ENCODE results near the gene GCSH.
A peak's percentile ranks its signal among the peaks of the same experiment; 100 is the strongest.

The GCSH gene

DNA sequence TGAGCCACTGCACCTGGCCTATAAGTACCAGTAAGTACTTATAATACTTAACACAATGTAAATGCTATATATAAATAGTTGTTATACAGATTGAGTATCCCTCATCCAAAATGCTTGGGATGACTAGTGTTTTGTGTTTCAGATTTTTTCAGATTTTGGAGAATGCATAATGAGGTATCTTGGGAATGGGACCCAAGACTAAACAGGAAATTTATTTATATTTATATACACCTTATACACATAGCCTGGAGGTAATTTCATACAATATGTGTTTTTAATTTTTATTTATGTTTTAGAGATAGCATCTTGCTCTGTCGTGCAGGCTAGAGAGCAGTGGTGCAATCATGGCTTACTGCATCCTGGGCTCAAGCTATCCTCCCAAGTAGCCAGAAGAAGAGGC, 9.8 kb upstream of the GCSH start:
- DNase-seq: no peak

DNA sequence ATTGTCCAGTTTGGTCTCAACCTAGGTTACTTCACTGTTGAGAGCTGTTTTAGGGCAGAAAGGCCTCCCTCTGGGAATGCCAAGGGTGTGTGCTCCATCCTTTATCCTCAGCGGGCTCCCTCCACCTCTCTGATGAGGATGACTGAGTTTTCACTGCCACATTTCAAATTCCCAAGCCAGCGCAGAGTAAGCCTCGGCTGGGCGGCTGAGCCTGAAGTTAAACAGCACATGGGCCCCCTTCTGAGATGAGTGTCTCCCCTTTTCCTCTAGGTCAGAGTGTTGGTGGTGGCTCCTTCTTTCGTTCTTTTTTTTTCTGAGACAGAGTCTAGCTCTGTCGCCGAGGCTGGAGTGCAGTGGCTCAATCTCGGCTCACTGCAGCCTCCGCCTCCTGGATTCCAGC, 5.5 kb upstream of the GCSH start:
- no peak for DNase-seq

DNA sequence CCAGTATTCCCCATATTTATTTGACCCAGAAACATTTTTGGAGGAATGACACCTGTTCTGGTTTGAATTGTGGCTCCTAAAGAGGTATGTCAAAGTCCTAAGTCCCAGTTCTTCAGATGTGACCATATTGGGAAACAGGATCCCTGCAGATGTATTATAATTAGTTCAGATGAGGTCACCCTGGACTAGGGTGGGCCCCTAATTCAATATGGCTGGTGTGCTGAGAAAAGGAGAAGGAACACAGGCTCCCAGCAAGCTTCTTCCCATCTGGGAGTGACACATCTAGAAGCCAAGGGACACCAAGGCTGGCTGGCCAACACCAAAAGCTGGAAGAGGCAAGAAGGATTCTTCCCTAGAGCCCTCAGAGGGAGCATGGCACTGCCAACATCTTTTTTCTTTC, 3.8 kb upstream of the GCSH start:
- DNase-seq: no peak

DNA sequence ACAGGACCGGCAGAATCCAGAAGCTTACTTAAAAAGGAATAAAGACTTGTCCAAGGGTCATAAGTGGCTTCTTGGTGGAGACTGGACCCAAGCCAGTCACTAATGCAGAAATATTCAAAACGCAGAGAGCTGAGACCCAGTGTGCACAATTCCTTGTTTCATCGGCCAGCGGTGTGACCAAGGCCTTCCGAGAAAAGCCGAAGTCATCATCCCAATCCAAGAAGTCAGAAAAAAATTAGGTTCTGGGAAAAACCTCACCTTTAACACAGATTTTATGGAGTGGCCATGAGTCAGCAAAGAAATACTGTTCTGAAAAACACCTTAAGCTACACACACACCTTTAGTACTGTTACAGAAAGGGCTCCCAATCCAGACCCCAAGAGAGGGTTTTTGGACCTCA, 1.0 kb upstream of the GCSH start:
- no peak for DNase-seq

DNA sequence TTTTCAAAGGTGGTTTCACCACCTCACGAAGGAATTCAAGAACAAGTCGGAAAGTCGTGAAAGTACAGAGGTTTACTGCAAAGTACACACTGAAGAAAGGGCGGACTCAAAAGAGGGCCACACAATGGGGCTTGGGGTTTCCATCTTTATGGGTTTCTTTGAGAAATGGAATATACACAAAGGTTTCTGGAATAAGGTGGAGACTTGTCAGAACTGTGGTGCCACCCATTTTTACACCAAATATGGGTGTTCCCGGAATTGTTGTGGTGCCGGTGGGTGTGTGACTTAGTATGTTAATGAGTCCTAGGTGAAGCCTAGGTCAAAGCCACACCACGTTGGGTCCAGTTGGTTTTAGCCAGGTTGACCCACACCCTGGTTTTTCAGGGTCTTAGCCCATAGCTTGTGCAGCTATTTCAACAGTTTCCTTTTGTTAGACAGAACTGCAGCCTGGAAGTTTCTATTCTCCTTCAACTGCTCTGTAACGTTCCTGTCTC, 567 bp upstream of the GCSH start:
- DNase-seq: peak in 1 of 51 donors; percentile 42

DNA sequence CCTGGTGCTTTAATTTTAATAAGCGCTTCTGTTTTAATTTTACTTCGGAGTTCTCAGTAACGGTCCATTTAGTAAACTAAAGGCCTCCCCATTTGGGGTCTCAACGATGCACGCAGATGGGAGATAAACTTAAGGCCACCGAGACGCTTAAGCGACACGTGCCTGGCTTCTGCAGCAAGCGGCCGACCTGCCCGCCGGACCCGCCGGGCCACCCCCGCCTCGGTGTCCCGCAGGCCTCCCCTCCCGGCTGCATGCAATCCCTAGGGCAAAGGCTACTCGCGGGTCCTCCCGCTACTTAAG, 592 bp downstream of the GCSH start:
- DNase-seq: no peak

DNA sequence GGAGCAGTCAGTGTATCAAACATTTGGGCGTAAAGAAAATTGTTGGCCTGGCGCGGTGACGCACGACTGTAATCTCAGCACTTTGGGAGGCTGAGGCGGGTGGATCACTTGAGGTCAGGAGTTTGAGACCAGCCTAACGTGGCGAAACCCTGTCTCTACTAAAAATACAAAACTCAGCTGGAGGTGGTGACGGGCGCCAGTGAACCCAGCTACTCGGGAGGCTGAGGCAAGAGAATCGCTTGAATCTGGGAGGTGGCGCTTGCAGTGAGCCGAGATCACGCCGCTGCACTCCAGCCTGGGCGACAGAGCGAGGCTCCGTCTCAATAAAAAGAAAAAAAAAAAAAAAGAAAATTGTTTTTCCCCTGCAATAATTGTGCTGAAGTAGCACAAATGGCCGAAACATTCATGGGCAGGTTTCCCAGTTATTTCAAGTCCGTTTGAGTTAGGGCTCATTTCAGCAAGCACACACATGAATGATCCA, 1.4 kb downstream of the GCSH start:
- no peak for DNase-seq

DNA sequence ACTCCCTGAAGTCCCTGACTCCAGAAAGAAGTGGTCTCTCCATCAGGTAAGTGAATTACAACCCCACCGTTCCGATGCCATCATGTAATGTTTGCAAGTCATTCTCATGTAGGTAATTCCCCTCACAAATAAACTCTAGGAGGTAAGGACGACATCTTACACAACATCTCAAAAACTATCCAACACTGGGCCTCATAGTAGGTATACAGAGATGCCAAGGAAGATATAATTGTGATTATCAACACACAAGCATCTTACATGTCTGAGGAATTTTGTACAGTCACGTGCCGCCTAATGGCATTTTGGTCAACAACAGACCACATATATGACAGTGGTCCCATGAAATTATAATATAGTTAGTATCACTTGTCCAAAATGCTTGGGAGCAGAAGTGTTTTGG, 7.4 kb downstream of the GCSH start:
- no peak for DNase-seq

DNA sequence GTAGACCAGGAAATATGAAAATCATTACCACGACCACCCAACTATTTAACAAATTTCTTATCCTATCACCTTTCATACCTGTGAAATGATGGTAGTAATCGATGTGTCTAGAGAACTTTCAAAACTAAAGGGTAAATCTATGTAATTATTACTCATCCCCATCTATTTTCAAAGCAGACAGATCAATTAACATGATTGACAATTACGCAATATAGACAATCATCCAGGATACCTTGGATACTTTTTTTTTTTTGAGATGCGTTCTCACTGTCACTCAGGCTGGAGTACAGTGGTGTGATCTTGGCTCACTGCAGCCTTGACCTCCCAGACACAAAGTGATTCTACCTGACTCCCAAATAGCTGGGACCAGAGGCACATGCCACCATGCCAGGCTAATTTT, 15.2 kb downstream of the GCSH start:
- DNase-seq: no peak

DNA sequence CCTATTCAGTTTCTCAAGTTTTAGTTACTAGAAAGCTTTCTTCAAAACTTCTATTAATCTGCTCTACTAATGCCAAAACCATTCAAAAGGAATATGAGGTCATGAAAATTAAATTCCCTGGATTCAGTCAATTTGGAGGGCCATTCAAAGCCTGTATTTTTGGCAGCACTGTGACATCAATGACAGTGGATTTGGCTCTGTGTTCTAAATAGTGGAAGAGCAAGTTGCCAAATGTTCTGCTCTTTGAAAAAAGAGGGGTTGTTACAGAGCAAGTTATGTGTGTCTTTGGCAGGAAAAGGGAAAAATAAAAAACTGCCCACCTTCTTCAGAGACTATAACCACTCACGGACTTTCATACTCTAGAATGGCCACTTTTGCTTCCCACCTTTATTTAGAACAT, 16.0 kb downstream of the GCSH start:
- no peak for DNase-seq

DNA sequence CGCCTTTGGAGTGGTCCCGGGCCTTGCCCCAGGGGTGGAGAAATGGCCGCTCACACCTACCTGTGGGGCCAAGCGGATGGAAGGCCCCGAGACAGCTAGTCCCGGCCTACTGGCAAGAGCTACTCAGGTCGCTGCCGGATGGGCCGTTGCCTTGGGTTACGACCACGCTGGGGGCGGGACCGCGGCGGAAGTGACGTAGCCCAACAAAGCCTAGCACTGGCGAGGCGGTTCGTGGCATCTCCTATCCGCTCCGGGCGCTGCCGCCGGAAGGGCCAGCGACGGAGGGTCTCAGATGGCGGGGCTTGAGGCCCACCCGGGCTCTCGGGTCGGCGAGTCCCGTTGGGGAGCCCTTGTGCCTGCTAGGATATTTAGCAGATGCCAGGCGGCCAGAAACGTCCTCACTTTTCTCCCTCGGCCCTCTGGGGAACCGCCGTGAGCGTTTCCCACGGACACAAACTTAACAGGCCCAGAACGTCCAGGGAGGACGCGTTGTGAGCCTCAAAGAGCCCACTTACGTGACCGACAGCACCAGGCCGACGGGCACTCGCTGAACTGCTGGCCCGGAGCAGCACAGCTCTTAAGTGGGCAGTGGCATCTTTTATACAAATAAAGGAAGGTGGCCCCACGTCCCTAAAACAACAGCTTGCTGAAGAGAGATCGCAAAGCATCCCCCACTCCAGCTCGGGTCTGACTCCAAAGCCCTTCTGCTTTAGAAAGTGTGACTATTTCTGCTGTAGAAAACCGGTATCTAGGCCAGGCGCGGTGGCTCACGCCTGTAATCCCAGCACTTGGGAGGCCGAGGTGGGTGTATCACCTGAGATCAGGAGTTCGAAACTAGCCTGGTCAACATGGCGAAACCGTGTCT, 18.9 kb downstream of the GCSH start, which contains the start of gene C16orf46:
Gene C16orf46 (minus strand): TSS at position 163 of the 865 bp plus-strand sequence. CDS start 13,283 bp downstream, outside the sequence.
- peak; percentile 84 to 100 (median 97) for DNase-seq

DNA sequence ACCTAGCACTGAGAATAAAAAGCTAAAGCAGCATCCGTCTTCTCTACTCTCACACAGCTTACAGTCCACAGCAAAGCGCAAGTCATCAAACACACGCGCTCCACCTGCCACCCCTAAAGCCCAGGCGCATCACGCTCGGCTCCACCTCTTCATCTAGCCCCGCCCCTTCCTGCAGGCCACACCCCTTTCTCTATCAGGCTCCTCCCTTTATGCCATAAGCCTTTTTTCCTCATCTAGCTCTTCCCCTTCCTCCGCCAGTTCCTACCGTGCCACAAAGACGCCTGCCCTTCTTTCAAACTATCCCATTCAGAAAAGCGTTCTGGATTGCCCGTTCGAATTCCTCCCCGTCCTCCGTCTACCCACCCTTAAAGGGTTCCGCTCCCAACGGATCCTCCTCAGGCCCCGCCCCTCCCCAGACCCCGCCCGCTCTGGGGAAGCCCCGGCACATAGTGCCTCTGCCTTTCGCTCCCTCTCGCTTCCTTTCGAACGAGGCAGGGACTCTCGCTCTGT, 19.6 kb downstream of the GCSH start:
- DNase-seq: peak in 47 of 51 donors; percentile 68 to 100 (median 93)

DNA sequence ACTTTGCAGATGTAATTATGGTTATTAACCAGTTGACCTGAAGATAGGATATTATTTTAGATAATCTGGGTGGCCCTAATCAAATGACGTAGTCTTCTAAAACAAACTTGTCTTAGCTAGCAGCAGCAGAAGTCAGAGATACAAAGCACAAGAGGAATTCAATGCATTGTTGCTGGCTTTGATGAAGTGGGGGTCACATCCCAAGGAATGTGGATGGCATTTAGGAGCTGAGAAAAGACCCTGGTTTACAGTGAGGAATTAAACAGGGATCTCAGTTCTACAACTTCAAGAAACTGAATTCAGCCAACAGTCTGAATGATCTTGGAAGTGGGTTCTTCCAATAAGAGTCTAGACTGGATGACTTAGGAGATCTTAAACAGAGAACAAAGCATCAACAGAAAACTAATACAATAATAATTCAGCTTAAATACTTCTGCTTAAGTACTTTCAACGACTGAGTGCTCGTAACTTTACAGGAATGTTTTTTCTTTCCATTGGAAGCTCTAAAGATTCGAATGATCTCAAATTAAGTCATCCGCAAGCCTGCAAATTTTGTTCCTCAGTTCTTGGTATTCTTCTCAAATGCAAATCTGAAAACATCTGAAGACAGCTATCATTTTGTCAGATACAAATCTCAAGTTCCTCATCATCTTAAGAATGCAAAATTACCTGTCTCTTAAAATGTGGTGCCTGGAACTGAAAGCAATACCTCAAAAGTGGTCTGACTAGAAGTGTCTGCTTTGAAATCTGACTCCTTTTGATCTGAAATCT, 22.4 kb downstream of the GCSH start:
- no peak for DNase-seq

DNA sequence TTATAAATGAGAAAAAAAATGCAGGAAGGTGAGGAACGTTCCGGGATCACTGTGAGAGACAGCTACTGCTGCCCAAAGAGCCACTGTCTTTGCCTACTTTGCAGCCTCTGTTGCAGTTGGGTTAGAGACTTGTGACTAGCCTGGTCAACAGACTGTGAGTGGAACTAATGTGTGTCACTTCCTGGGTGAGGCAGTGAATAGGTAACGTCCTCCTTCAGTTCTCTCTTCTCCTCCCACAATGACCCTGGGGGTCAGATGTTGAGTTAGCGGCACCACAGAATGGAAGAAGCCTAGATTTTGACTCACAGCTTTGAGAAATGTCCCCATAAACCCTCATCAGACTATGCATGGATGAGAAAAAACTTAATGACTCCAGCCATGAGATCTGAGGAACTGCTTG, 24.4 kb downstream of the GCSH start:
- DNase-seq: no peak

DNA sequence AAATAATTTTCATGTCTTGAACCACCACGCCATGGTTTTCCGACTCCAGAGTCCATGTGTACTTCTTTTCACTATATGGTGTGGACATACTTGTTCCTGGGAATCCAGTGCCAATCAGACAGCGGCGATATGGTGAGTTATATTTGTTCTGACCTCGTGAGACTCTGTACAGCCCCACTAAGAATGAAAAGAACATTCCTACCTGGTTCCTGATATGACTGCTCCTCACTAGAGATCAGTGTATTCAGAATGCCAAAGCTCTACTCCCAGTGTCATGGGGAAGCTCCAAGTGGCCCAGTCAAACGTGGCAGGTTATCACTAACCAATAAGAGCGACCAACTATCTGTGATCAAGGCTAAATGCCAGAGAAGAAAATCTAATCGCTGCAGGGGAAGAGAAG, 25.2 kb downstream of the GCSH start:
- no peak for DNase-seq

DNA sequence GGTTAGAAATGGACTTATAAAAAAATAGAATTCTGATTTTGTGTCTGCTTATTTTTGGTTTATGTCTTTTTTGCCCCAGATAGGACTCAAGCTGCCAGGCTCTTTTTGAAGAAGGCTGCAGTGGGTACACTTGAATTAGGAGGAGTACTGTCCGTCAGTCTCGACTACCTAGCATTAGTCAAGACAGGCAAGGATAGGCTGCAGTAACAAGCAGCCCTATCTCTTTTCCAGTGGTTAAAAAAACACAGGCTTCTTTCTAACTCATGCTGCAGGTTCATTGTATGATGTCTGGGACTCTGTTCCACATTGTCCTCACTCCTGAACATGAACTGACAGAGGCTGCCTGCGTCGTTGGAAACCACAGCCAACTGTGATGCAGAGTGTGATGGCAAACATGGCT, 27.1 kb downstream of the GCSH start:
- no peak for DNase-seq

DNA sequence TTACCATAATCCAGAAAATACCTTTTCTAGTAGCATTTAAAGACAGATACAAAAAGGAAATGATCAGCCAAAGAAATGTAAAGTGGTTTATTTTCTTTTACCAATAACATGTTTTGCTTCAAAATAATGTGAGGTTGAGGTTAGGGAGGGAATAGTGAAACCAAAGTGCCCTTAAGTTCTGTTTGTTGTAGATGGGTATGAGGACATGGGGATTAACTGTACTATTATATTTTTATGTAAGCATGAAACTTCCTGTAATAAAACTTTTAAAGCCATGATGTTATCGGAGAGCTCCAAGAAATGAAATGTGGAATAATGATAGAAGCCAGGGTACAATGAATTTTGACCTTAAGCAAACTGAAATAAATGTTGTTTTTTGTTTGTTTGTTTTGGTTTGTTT, 29.0 kb downstream of the GCSH start:
- no peak for DNase-seq

DNA sequence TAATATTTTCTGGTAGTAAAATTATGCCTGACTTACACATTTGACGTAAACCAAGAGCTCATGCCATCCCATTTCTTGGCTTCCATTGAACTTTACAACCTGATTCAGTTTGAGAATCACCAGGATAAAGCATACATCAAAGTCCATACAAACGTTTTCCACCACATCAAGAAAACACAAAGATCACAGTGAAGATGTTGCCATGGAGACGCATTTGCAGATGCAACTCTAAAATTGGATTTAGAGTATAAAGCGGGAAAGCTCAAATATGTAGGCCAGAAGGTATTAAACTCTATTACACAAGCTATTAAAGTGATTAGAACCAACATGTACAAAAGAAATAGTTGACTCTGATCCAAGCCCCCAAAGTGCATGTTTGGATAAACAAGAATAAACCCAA, 29.5 kb downstream of the GCSH start:
- peak in 1 of 51 donors; percentile 11 for DNase-seq

DNA sequence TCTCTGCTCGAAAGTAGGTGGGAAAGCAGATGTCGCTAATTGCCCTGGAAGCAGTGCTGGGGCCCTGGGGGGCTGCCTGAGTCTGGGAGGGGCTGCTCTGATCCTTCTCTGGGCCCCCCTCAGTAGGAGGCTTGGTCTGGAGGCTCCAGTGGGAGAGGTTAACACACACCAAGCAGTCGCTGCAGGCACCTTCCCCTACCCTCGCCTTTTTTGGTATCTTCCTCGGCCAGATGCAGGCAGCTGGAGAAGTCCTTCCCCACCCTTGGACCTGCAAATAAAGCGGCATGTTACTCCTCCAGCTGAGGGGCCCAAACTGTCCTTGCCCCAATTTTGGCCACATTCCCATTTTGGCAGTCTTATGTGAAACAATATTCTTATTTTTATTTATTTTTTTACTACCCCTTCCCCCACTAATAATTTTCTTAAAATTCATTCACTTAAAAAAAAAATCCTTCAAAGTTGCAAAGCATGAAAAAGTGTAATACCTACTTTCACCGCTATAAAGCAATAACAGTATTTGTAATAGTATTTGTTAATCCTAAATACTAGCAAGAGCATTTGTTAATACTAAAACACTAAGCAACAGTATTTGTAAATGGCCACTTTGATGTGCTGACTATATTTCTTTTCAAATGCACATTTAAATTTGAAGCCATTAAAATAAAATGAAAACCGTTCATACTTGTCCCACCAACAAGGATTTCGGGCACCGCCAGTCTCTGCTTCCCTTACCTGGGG, 34.2 kb downstream of the GCSH start:
- no peak for DNase-seq

DNA sequence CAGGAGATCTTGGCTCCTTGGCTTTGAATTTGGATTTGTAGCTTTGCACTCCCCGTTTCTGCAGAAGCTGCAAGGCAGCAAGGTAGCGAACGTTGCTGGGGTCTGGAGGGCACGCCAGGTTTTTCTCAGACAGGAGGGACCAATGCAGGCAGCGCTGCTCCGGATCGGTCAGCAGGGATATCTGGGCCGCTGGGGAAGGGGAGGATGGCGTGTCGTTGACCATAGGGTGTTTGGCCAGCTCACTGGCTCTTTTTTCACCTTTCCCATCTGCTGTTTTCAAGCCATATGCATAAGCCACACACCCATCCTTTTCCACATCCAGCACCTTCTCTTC, 34.9 kb downstream of the GCSH start:
- DNase-seq: no peak

DNA sequence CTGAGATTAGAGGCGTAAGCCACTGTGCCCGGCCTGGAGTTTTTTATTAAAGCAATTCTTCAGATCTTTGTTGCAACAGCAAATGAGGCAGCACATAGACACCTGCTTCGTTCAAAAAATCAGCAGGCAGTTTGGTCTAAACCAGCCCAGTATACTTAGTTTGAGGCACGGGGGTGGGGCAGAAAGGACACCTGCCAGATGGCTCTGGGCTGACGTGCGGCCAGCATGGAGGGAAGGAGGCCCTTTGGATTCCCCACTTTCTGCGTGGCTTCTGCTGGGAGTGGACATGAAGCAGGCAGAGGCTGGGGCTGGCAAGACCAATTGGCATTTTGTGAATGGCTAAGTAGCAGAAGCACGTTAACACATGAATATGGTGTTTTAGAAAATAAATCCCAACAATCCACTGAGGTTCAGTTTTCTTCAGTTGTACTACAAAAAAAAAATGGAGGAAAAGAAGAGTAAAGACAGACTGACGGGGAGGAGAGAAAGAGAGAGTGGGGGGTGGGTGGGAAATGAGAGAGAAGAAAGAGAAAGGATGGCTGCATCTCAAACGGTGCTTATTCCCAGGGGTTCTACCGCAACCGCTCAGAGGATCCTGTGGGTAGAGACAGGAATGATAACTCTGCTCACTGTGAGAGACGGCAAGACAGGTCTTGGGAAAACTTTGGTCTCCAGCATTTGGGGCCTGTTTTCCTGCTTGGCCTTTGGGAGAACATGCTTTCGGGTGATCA, 35.5 kb downstream of the GCSH start:
- no peak for DNase-seq

Data from hypothalamus (tissue), 51 donors.